Ecto neural progenitor cell (in vitro differentiated cells): Measurements from ENCODE around the gene SUMF1.

Experiments
- DNase-seq: peaks from one replicate; pipeline ENCODE4 v3.0.0-alpha.2; 2018; ENCODE audit warnings: low spot score

The SUMF1 gene

GRCh38 chr3:4497005-4497692 is 30.1 kb upstream of the SUMF1 start:
- no peak for DNase-seq

GRCh38 chr3:4496087-4496452 is 29.0 kb upstream of the SUMF1 start:
- DNase-seq: no peak

GRCh38 chr3:4495294-4496086 is 28.4 kb upstream of the SUMF1 start:
- DNase-seq: no peak

DNA sequence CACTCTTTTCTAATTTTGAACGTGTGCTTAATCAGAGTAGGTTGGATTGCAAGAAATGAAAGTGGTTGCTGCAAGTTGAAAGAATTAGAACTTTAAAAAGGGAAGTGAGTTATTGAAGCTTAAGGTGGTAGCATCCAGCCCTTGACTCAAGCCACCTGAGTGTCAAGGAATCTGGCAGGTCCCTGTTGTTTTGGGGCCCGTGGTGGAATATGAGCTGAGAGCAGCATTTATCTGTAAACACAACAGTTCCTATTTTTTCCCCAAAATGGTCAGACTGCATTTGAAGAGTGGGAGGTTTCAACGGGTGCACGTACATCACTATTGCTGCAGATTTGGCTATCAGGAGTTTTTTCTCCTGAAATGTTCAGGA is 27.8 kb upstream of the SUMF1 start:
- DNase-seq: no peak

GRCh38 chr3:4493941-4494894 is 27.1 kb upstream of the SUMF1 start:
- peak; percentile 54 for DNase-seq

DNA sequence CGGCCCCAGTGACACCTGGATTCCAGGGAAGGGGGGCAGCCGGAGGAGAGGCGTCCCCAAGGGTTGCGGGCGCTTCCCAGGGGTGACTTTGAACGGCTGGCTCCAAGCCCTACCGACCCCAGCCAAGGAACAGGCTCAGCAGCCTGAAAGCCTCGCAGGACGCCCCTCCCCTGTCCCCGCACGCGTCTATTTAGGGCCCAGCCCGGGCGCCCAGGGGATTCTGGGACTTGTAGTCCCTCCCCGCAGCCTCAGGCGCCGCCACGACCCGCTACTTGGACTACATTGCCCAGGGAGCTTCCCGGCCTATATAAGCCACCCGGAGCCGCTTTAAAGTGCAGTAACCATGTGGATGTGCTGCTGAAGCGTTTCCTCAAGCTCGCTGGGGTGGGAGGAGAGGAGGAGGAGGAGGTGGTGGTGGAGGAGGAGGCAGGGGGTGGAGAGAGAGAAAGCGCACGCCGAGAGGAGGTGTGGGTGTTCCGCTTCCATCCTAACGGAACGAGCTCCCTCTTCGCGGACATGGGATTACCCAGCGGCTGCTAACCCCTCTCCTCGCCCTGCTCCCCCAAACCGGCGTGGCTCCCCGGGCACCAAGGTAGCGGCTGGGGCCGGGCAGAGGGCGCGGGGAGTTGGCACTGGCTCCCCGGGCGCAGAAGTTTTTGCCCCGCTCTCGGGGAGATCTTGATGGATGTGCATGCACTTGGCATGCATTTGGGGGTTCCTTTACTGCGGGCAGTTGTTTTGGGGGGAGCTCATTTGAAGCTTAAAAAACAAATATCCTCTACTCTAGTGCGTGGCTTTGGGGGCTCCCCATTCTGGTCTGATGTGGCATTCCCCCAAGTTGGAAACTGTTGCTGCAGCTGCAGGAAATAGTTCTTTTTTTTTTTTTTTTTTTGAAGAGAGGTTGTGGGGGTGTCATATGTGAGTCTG is 26.2 kb upstream of the SUMF1 start, which contains the start of gene ITPR1:
Gene ITPR1 (plus strand): TSS at position 335 of the 927 bp plus-strand sequence. CDS start 23,144 bp downstream, outside the sequence.
- peak; percentile 99 for DNase-seq

- DNase-seq: peak; percentile 64
Measured at GRCh38 chr3:4492208-4493013, 25.3 kb upstream of the SUMF1 start.

GRCh38 chr3:4491855-4492207 is 24.8 kb upstream of the SUMF1 start:
- DNase-seq: no peak

DNA sequence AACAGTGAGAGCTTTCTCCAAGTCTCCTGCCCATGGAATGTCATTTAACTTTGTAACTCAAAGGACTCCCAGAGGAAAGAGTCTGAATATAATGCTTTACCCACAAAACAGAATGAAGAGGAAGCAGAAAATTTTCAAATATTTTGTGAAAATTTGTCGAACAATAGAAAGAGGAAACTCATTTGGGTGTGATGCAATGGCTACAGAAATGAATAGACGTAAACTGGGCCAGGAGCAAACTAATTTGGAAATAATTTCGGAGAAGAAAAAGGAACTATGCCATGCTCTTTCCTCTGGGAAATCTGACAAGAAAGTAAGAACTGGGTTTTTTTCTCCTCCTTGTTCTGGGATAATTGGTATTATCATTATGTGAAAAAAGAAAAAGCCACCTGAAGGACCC is 11.2 kb upstream of the SUMF1 start:
- DNase-seq: no peak

DNA sequence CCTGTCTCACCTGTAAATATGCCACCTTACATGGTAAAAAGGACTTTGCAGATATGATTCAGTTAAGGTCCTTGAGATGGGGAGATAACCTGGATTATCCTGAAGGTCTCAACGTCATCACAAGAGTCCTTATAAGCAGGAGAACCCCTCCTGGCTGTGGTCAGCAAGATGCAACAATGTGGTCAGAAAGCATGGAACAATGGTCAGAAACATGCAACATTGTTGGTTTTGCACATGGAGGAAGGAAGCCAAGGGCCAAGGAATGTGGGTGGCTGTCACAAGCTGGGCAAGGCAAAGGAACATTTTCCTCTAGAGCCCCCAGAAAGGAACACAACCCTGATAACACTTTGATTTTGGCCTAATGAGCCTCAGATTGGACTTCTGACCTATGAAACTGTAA is 9.4 kb upstream of the SUMF1 start:
- DNase-seq: no peak

DNA sequence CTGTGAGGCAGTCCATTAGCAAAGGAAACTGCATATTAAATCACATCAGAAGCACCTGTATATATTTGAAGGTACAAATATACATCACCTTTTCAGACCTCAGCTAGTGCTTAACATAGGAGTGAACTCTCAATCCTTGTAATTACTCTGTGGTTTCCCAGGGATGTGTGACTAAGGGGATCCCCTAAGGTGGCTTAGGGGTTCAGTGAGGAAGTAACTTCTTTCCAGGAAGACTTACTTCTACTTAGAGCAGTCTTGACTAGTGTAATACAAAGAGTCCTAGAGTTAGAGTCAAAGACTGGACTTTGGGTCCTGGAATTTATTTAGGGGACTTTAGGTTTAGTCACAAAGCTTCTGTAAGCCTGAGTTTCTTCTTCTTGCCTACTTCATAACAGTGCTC is 8.7 kb upstream of the SUMF1 start:
- no peak for DNase-seq

- DNase-seq: peak; percentile 48
Measured at GRCh38 chr3:4474683-4475490, 7.8 kb upstream of the SUMF1 start.

GRCh38 chr3:4472766-4473165 is 5.7 kb upstream of the SUMF1 start:
- no peak for DNase-seq

GRCh38 chr3:4472312-4472711 is 5.2 kb upstream of the SUMF1 start:
- no peak for DNase-seq

DNA sequence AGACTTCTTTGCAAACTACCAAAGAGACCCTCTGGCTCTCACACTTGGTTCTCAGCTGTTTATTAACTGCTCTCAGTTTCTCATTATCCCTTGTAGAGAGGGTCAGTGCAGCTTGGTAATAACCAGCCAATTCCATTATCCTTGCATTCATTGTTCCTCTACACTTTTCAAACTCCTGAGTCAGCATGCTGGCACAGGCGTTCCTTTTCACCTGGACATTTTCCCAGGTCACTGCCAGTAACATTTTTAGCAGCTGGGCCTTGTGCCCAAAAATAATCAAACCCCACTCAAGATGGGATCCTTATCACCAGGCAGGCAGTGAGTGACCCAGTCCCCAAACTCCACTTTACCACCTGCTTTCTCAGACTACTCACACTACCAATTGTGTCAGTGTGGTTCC is 4.8 kb upstream of the SUMF1 start:
- no peak for DNase-seq

GRCh38 chr3:4467522-4467867 is 426 bp upstream of the SUMF1 start:
- no peak for DNase-seq

- DNase-seq: no peak
Measured at GRCh38 chr3:4464576-4464975, 2.5 kb downstream of the SUMF1 start.

DNA sequence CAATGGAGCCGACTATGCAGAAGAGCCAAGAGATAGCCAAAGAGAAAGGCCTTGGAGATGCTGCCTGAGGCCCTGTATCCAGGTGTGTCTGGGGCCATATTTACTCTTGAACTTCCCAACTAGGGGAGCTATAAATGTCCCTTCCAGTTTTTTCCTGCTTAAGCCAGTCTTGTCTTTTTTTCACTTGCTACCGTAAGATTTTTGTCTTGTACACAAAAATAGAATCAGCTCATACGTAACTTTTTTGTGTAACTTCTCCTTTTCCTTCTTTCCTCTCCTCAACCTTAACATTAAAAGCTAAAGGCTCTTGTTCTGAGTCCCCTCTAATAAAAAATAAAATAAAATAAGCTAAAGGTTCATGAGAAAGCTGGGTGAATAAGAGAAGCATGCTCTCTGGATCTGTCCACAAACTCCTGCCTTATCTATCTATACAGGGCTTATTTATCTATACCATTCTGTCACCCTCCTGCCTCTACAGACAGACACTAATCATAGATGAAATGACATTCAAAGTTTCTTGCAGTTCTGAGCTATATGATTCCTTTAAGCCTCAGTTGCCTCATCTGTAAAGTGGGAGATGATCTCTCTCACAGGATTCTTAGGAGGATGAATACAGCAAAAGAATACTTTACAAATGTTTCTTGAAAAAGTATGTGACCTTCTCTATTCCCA is 4.6 kb downstream of the SUMF1 start:
- DNase-seq: no peak

- DNase-seq: no peak
Measured at GRCh38 chr3:4461468-4462090, 5.5 kb downstream of the SUMF1 start.
